CD4-positive, alpha-beta T cell (primary cell): ENCODE measurements around the gene TEX52. TPM values are rescaled to one million over a fixed set of nuclear protein-coding genes. Genes with fewer than 3 reads are reported as not detected.
A peak's percentile ranks its signal among the peaks of the same experiment; 100 is the strongest.

Experiments
- ATAC-seq: fragments of 200-7000 bp; cut with Tn5 transposase; one replicate; pipeline ENCODE4 v1.10.0; 2022; ENCODE audit warnings: mild to moderate bottlenecking; ENCODE audit not compliant: poor library complexity
- CTCF ChIA-PET: fragments of 350-600 bp; sonication (Branson Sonifier 250); formaldehyde crosslinking; loops from one replicate; lab custom pipeline; 2021; ENCODE audit warnings: antibody characterized with exemption, inconsistent platforms; lab: Charles Lee
- POLR2A ChIA-PET: fragments of 350-600 bp; sonication (Branson Sonifier 250); formaldehyde crosslinking; loops from one replicate; lab custom pipeline; 2021; ENCODE audit warnings: antibody characterized with exemption, inconsistent platforms; lab: Charles Lee
- DNase-seq, 14 experiments: peaks; one replicate each; pipeline ENCODE4 v3.0.0-alpha.2; 2013 to 2020; ENCODE audit warnings: mixed read lengths in 2 of 14
- H3K27ac ChIP-seq, 2 donors: one replicate each; pipeline versions ENCODE4 v1.5.1 to v1.7.0; 2013; ENCODE audit warnings: low read length in 2 of 2, low read depth in 1 of 2, mild to moderate bottlenecking in 1 of 2
- H3K27me3 ChIP-seq, 2 experiments: 1 replicate in 1 of 2; 2 replicates in 1 of 2; pipeline versions ENCODE4 v1.6.1 to v1.7.0; 2013; ENCODE audit warnings: low read length in 2 of 2, control low read depth in 1 of 2, mild to moderate bottlenecking in 1 of 2, moderate library complexity in 1 of 2; ENCODE audit not compliant: insufficient read depth in 2 of 2, control insufficient read depth in 1 of 2
- H3K36me3 ChIP-seq: one replicate; pipeline ENCODE4 v1.6.1; 2013; ENCODE audit warnings: low read length, control low read depth; ENCODE audit not compliant: insufficient read depth
- H3K4me1 ChIP-seq: one replicate; pipeline ENCODE4 v1.6.1; 2013; ENCODE audit warnings: low read length, control low read depth; ENCODE audit not compliant: insufficient read depth
- H3K4me3 ChIP-seq: one replicate; pipeline ENCODE4 v1.5.1; 2013; ENCODE audit warnings: mild to moderate bottlenecking, low read length, moderate library complexity
- H3K9me3 ChIP-seq, 2 experiments: 1 replicate in 1 of 2; 2 replicates in 1 of 2; pipeline versions ENCODE4 v1.6.1 to v1.7.0; 2013; ENCODE audit warnings: low read length in 2 of 2, mild to moderate bottlenecking in 2 of 2, control low read depth in 1 of 2, moderate library complexity in 1 of 2; ENCODE audit not compliant: control insufficient read depth in 1 of 2, insufficient read depth in 1 of 2
- H3K27ac Mint-ChIP-seq: one replicate; pipeline ENCODE4 v1.8.0; 2020; ENCODE audit warnings: mixed read lengths
- H3K27me3 Mint-ChIP-seq: one replicate; pipeline ENCODE4 v1.8.0; 2021; ENCODE audit warnings: mixed read lengths
- H3K36me3 Mint-ChIP-seq: one replicate; pipeline ENCODE4 v1.8.0; 2021; ENCODE audit warnings: low read depth, mixed read lengths
- H3K4me1 Mint-ChIP-seq: one replicate; pipeline ENCODE4 v1.8.0; 2021; ENCODE audit warnings: low read depth, mixed read lengths
- H3K4me3 Mint-ChIP-seq: one replicate; pipeline ENCODE4 v1.8.0; 2020; ENCODE audit warnings: mild to moderate bottlenecking, mixed read lengths
- H3K9me3 Mint-ChIP-seq: one replicate; pipeline ENCODE4 v1.8.0; 2020; ENCODE audit warnings: mixed read lengths
- intact Hi-C, 2 experiments: fragments of 100-400 bp; cut with DNase I in 1 of 2; cut with micrococcal nuclease in 1 of 2; formaldehyde crosslinking; loops; one replicate each; pipeline versions ENCODE4 v1.15.1 to v1.9.0; 2023 to 2025; cut with DNase I, micrococcal nuclease
- total RNA-seq, 174 experiments: library from RNA in 2 of 174; stranded (reverse) in 2 of 174; gene quantifications; one replicate each; pipeline ENCODE4 v1.2.3 and lab custom pipeline; 2021 to 2026
- TF ChIP-seq, protein P1 (sequence below): fragments of 200-600 bp; IDR thresholded peaks from one replicate; pipeline ENCODE4 v1.8.0; 2022; ENCODE audit warnings: antibody characterized with exemption, mild to moderate bottlenecking

Gene TEX52
- total RNA-seq, 2 experiments from 2014 or later: not detected

DNA sequence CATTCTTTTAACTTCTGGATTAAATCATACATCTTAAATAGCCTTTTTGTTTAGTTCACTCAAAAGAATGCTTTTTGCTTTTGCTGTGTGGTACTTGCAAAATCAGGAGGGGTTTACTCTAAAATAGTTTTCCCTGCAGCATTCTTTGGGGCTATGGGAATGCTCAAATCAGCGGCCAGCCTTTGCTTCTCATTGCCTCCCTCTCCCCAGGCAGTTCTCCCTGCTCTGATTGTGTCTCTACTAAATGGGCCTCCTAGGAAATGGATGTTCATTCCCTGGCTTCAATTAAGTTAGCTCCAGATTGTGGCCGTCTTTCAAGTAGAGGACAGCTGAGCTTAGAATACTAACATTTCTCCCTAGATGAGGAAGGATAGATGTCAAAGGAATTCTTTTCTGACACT lies 38.2 kb upstream of the TEX52 start:
- TF ChIP-seq, protein P1, sequence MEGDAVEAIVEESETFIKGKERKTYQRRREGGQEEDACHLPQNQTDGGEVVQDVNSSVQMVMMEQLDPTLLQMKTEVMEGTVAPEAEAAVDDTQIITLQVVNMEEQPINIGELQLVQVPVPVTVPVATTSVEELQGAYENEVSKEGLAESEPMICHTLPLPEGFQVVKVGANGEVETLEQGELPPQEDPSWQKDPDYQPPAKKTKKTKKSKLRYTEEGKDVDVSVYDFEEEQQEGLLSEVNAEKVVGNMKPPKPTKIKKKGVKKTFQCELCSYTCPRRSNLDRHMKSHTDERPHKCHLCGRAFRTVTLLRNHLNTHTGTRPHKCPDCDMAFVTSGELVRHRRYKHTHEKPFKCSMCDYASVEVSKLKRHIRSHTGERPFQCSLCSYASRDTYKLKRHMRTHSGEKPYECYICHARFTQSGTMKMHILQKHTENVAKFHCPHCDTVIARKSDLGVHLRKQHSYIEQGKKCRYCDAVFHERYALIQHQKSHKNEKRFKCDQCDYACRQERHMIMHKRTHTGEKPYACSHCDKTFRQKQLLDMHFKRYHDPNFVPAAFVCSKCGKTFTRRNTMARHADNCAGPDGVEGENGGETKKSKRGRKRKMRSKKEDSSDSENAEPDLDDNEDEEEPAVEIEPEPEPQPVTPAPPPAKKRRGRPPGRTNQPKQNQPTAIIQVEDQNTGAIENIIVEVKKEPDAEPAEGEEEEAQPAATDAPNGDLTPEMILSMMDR: no peak
- Histone ChIP-seq H3K27ac (no peak overlapping the region), H3K27me3 (no peaks in the 10 kb centered on the region), H3K4me1 (peaks cover 14% of the 10 kb centered on the region), H3K36me3 (no peaks in the 10 kb centered on the region), H3K9me3 (no peaks in the 10 kb centered on the region), H3K4me3 (no peak overlapping the region)
- intact Hi-C loops: loop anchor here in 1 of 2 experiments (10.0 kb wide), 1 partner anchor 980 kb away; the partner anchor contains the start of gene PARP11
- Mint-ChIP-seq H3K4me3 (no peak overlapping the region), H3K36me3 (peaks cover 7% of the 10 kb centered on the region), H3K4me1 (peaks cover 23% of the 10 kb centered on the region), H3K27me3 (no peaks in the 10 kb centered on the region), H3K9me3 (no peaks in the 10 kb centered on the region), H3K27ac (no peak overlapping the region)
- ATAC-seq (no peak), DNase-seq (no peak)
- CTCF ChIA-PET: no interaction called here
- POLR2A ChIA-PET: no interaction called here

DNA sequence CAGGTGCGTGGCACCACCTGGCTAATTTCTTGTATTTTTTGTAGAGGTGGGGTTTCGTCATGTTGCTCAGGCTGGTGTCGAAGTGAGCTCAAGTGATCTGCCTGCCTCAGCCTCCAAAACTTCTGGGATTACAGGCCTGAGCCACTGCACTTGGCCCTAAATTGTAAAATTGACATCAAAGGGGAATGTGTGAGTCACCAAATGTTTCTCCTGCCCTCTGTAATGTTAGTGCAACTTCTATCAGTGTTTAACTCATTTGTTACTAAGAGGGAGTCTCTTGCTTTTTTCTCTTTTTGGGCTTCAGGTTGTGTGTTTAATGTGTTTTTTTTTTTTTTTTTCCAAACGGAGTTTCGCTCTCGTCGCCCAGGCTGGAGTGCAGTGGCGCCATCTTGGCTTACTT lies 36.2 kb upstream of the TEX52 start:
- H3K27me3 ChIP-seq: no peaks in the 10 kb centered on the region
- POLR2A ChIA-PET: no interaction called here
- H3K27me3 Mint-ChIP-seq: no peaks in the 10 kb centered on the region
- H3K36me3 ChIP-seq: no peaks in the 10 kb centered on the region
- ATAC-seq: no peak
- TF ChIP-seq, protein P1: no peak
- H3K27ac ChIP-seq: no peak overlapping the region
- H3K36me3 Mint-ChIP-seq: peaks cover 10% of the 10 kb centered on the region
- no peaks in the 10 kb centered on the region for H3K9me3 Mint-ChIP-seq
- no peaks in the 10 kb centered on the region for H3K9me3 ChIP-seq
- peaks cover 19% of the 10 kb centered on the region for H3K4me1 ChIP-seq
- peaks cover 29% of the 10 kb centered on the region for H3K4me1 Mint-ChIP-seq
- H3K4me3 Mint-ChIP-seq: peak overlapping the region; percentile 83
- no peak overlapping the region for H3K4me3 ChIP-seq
- intact Hi-C loops: loop anchor here in 1 of 2 experiments (5.0 to 10.0 kb wide), 2 partner anchors 201 to 982 kb away; partner anchors contain the start of gene PARP11
- no peak for DNase-seq
- no peak overlapping the region for H3K27ac Mint-ChIP-seq
- CTCF ChIA-PET: no interaction called here

DNA sequence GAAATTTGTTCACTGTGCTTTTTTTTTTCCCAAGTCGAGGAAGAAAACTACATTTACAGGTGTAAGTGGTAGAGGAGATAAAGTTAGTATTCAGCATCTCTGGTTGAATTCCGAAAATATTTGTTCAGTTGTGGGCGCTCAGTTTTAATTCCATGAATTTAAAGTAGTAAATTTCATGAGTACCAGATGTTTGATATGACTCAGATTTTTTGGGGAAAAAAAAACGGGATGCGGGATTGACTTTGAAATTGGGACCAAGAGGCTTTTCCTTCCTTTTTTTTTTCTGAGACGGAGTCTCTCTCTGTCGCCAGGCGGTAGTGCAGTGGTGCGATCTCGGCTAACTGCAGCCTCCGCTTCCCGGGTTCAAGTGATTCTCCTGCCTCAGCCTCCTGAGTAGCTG lies 35.4 kb upstream of the TEX52 start:
- no peak for DNase-seq
- ATAC-seq: no peak
- Histone ChIP-seq H3K4me3 (no peak overlapping the region), H3K27ac (no peak overlapping the region), H3K9me3 (no peaks in the 10 kb centered on the region), H3K27me3 (no peaks in the 10 kb centered on the region), H3K4me1 (peaks cover 19% of the 10 kb centered on the region), H3K36me3 (no peaks in the 10 kb centered on the region)
- no peaks in the 10 kb centered on the region for H3K9me3 Mint-ChIP-seq
- intact Hi-C loops: loop anchor here in 1 of 2 experiments (5.0 to 10.0 kb wide), 2 partner anchors 200 to 983 kb away; partner anchors contain the start of gene PARP11
- H3K4me1 Mint-ChIP-seq: peaks cover 29% of the 10 kb centered on the region
- peak overlapping the region; percentile 97 for H3K4me3 Mint-ChIP-seq
- ChIA-PET CTCF (no interaction called here), POLR2A (interaction anchor here (0.6 to 7.6 kb wide), 2 partner anchors 14 to 80 kb away, joined by 3 to 77 read pairs; partner anchors contain the start of genes FOXM1, ITFG2 and RHNO1)
- TF ChIP-seq, protein P1: no peak
- peaks cover 17% of the 10 kb centered on the region for H3K36me3 Mint-ChIP-seq
- no peaks in the 10 kb centered on the region for H3K27me3 Mint-ChIP-seq
- no peak overlapping the region for H3K27ac Mint-ChIP-seq
